ACHN (cell line): ENCODE results near the gene CCT6B.
"Not testable (repeated sequence)": the region's sequence is repeated elsewhere in the genome, so short reads cannot be mapped to it uniquely, and the experiment has no call there.

Experiments
- DNase-seq: peaks from one replicate; pipeline ENCODE4 v3.0.0-alpha.2; 2015
- in situ Hi-C: cut with HindIII; loops from 2 replicates; pipeline ENCODE4 v1.10.0; 2017; ENCODE audit warnings: low sequenced_read_pairs, low pct_ligation_motif_present, low pct_unique_long_range_greater_than_20kb

CCT6B gene

GRCh38 chr17:34981538-34982241 lies 20.4 kb upstream of the CCT6B start:
- no peak for DNase-seq
- in situ Hi-C loops, result no loop called here

DNA sequence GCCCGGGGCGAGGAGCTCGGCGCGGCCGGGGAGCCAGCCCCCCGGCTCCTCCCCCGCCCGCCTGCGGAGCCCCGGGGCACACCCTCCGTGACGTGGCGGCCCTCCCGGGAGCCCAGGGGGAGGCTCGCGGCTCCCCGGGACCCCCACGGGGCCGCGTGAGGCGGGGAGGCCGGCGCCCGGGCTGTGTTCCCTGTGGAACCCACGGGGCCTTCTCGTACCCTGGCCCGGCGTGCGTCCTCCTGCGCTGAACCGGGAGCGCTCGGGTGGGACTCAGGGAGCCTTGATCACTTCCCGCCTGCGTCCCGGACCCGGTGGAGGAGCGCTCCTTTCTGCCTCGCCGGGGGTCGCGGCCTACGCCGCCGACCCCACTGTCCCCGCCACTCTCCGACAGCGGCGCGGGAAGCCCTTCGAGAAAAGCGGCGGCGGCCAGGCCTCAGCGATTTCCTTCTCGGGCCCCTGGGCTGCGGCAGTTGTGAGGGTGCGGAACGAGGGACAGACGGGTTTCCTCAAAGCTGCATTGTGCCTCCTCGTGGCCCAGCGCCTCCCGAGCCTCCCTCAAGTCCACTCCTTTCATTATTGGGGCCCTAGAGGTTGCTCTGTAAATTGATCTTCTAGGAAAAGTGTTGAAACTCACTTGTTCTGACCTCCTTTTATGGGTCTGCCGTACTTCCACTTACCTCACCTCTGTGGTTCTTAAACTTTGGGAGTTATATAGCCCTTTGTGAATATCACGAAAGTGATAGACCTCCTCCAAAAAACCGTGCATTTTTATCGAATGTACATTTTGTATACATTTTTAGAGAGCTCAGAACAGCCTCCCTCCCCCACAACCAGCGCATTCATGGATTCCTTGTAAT lies 19.6 kb upstream of the CCT6B start:
- in situ Hi-C loops, result no loop called here

DNA sequence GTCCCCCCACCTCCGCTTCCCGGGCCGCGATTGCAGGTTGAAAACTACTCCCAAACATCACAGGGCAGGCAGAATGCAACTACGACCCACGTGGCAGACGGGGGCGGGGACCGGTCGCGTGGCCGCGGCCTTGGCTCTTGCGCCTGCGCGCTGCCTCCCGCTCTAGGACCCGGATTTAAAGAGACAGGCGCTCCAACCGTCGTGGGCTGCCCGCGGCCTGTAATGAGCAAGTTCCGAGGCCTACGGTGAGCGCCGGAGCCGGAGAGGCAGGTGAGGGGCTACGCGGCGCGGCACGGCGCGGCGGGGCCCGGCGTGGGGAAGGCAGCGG lies 19.1 kb upstream of the CCT6B start, which contains the start of gene LIG3:
Gene LIG3 (plus strand): TSS at position 160 of the 328 bp plus-strand sequence. CDS start 2,494 bp downstream, outside the sequence.
- peak; percentile 94 for DNase-seq
- in situ Hi-C loops, result no loop called here

More for the DNA sequence above, 19.6 kb upstream of the CCT6B start:
- DNase-seq, result peak; percentile 77

GRCh38 chr17:34979650-34980352 lies 18.5 kb upstream of the CCT6B start:
- in situ Hi-C loops, result no loop called here
- no peak for DNase-seq

GRCh38 chr17:34979153-34979552 lies 17.9 kb upstream of the CCT6B start:
- no peak for DNase-seq
- in situ Hi-C loops, result no loop called here

GRCh38 chr17:34974794-34975785 lies 13.8 kb upstream of the CCT6B start:
- no peak for DNase-seq
- in situ Hi-C loops, result no loop called here

- in situ Hi-C loops, result no loop called here
- no peak for DNase-seq
Measured at GRCh38 chr17:34974179-34974578, 12.9 kb upstream of the CCT6B start.

- no peak for DNase-seq
- in situ Hi-C loops, result no loop called here
Measured at GRCh38 chr17:34958438-34958837, 2.8 kb downstream of the CCT6B start.

DNA sequence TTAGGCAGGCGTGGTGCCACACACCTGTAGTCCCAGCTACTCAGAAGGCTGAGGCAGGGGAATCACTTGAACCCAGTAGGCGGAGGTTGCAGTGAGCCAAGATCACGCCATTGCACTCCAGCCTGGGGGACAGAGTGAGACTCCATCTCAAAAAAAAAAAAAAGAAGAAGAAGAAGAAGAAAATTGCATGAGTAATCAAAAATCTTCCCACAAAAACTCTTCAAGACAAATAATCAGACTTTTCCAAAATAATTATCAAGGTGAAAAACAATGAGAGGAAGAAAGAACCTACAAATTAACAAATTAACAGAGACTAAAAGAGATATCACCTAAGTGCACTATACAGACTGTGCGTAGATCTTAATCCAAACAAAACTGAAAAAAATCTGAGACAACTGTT lies 10.5 kb downstream of the CCT6B start:
- in situ Hi-C loops, DNase-seq: not testable (repeated sequence)

DNA sequence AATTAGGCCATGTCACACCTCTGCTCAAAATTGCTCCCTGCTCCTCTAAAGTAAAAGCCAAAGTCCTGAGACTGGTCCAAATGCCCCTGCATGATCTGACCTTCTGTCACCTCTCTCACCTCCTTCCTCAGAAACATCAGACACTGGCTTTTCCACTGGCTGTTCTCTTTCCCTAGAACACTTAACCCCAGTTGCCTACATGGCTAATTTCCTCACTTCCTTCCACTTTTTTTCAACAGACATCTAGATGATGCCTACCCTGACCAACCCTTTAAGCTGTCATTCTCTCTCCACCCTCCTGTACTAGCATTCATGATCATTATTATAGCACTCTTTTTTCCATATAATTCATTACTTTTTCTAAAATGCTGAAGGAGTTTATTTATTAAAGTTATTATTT lies 31.0 kb downstream of the CCT6B start:
- in situ Hi-C loops, result no loop called here
- DNase-seq, result no peak

- in situ Hi-C loops, result no loop called here
- no peak for DNase-seq
Measured at GRCh38 chr17:34926661-34927060, 34.6 kb downstream of the CCT6B start.

DNA sequence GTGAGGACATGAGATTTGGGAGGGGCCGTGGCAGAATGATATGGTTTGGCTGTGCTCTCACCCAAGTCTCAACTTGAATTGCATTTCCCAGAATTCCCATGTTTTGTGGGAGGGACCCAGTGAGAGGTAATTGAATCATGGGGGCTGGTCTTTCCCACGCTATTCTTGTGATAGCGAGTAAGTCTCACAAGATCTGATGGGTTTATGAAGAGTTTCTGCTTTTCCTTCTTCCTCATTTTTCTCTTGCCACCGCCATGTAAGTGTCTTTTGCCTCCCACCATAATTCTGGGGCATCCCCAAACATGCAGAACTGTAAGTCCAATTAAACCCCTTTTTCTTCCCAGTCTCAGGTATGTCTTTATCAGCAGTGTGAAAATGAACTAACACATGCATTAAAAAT lies 40.6 kb downstream of the CCT6B start:
- in situ Hi-C loops, result no loop called here
- no peak for DNase-seq

DNA sequence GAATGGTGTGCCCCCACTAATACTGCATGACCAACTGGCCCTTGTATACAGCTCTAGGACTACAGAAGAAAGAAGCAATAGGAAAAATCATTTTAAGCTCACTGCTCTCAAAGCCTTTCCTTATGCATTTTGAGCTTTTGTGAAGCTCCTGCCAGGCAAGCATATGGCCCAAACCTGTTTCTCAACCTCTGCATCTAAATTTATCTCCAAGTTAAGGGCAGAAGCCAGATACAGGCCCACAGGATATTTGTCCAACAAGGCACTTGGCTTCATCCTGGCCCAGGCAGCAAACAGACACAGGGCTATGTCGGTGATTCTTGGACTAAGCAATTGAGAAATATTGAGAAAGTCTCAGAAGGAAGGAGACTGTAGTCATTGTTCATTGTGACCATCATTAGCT lies 43.9 kb downstream of the CCT6B start:
- in situ Hi-C loops, result no loop called here
- DNase-seq, result no peak

DNA sequence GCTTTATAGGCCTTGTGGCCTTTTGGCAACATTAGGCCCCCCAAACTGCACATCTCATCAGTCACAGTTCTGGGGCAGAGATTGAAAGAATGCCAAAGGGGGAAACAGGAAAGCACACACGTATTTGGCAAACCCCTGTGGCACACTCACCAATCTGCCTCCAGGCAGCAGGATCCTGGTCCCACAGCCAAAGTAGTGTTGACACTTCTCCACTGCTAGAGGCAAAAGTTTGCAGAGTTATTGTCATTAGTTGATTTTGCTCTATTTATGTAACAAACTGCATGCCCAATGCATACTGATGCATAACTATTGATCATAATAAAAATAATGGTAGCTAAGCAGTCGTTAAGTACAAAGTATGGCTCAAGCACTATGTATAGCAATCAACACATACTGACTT lies 45.1 kb downstream of the CCT6B start:
- in situ Hi-C loops, result no loop called here
- no peak for DNase-seq

- in situ Hi-C loops, result no loop called here
Measured at GRCh38 chr17:34913001-34913400, 48.3 kb downstream of the CCT6B start.

GRCh38 chr17:34909040-34909439 lies 52.2 kb downstream of the CCT6B start:
- in situ Hi-C loops, result no loop called here

More at GRCh38 chr17:34913001-34913400, 48.3 kb downstream of the CCT6B start:
- DNase-seq, result no peak

DNA sequence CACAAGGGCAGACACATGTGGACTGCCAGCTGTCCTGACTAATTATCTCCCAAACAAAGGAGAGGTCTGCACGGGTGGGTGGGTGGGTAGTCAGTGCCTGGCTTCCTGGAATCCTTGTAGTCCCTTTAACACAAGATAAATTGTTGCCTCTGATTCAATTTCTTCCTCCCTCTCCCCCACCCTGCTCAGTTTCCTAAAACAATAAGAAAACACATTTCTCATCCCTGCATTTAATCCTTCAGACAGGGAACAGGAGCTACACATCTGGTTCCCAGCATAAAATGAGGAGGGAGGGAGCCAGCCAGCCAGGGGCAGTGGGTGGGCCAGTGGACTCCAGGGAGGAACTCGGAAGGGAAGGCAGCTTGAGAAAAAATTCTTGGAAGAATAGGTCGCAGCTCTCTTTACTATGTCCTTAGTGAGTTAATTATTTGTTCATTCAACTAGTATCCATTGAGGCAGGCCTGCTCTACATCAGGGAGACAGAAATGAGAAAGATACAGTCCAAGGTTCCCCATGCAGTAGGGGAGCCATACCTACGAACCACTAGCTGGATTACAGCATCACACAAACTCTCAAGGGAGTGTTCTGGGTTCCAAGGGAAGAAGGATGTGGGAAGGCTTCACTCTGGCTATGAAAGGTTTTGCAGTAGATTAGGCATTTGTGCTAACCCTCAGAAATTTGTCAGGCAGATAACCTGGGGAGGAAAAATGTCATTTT lies 58.3 kb downstream of the CCT6B start:
- in situ Hi-C loops, result no loop called here
- no peak for DNase-seq

More at GRCh38 chr17:34909040-34909439, 52.2 kb downstream of the CCT6B start:
- no peak for DNase-seq
